Adipocyte (in vitro differentiated cells): ENCODE measurements around the gene DNAL4.

Source experiments
- DNase-seq: peaks from one replicate; pipeline ENCODE4 v3.0.0-alpha.2; 2015; ENCODE audit warnings: low read depth
- H3K27me3 ChIP-seq: replicated peaks from 2 replicates; pipeline ENCODE4 v1.7.0; 2013; ENCODE audit warnings: mild to moderate bottlenecking, low read length, moderate library complexity; ENCODE audit not compliant: control insufficient read depth, insufficient read depth
- H3K36me3 ChIP-seq: 2 replicates; pipeline ENCODE4 v1.7.0; 2013; ENCODE audit warnings: low read length, mild to moderate bottlenecking, moderate library complexity; ENCODE audit not compliant: control insufficient read depth, insufficient read depth, severe bottlenecking
- H3K4me1 ChIP-seq: 2 replicates; pipeline ENCODE4 v1.7.0; 2013; ENCODE audit warnings: mild to moderate bottlenecking, low read length, moderate library complexity; ENCODE audit not compliant: control insufficient read depth, insufficient read depth
- H3K4me3 ChIP-seq: 2 replicates; pipeline ENCODE4 v1.7.0; 2013; ENCODE audit warnings: mild to moderate bottlenecking, low read length, moderate library complexity
- H3K9ac ChIP-seq: 2 replicates; pipeline ENCODE4 v1.7.0; 2013; ENCODE audit warnings: mild to moderate bottlenecking, low read length, moderate library complexity
- H3K9me3 ChIP-seq: 2 replicates; pipeline ENCODE4 v1.7.0; 2013; ENCODE audit warnings: mild to moderate bottlenecking, low read length, moderate library complexity; ENCODE audit not compliant: control insufficient read depth

DNAL4 gene

DNA sequence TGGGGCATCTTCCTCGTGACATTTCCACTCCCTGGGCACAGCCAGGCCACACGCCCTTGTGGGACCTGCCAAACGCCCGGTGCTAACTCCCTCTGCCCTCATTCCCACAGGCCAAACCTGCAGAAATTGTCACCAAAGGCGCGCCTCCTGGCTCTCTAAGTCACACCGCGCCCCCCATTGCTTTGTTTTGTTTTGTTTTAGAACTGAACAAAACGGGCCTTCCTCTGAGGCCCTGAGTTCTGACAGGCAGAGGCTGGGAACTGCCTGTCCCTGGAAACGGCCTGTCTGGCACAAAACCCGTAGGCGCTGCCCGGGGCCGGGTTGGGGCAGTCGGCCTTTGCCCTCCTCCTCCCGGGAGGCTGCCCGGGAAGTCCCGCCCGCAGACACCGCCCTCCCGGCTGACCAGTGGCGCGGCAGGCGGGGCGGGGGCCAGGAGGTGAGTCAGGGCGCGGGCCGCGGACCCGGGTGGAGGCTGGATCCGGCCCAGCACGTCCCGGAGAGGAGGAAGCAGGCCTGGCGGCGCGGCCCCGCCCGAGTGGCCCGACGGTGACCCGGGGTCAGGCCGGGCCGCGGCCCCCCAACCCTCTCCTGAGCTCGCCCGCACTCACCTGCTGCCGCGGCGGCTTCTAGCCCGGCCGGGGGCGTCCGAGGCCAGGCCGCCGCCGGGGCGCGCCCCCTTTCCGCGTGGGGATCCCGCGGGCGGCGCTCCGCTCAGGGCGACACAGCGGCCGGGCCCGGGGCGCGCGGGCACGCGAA is 38.6 kb downstream of the DNAL4 start:
- H3K4me3 ChIP-seq: peak overlapping the region; percentile 89
- peaks cover 18% of the 10 kb centered on the region for H3K4me1 ChIP-seq
- peaks cover 27% of the 10 kb centered on the region for H3K36me3 ChIP-seq
- peak overlapping the region; percentile 97 for H3K9ac ChIP-seq
- no peaks in the 10 kb centered on the region for H3K9me3 ChIP-seq
- peak; percentile 86 for DNase-seq
- H3K27me3 ChIP-seq: no peaks in the 10 kb centered on the region

DNA sequence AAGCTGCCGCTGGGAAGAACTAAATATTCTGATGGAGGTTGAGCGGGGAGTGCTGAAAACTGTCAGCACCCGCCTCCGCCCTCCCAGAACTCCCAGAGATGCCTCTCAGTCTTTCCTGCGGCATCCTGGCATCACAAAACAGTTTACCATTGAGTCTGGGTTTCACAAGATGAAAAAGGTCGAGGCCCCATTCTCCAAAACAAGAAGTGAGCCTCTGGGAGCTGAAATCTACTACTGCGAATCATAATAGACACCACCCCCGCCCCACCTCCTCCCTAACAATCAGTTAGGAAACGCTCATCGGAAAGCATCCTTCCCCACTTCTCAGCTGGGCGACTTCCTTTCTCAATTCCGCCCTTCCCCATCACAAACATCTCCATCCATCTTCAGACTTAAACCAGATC is 39.2 kb downstream of the DNAL4 start:
- peak; percentile 64 for DNase-seq
- Histone ChIP-seq H3K36me3 (peaks cover 33% of the 10 kb centered on the region), H3K9me3 (no peaks in the 10 kb centered on the region), H3K4me3 (peak overlapping the region; percentile 89), H3K4me1 (peaks cover 18% of the 10 kb centered on the region), H3K27me3 (no peaks in the 10 kb centered on the region), H3K9ac (peak overlapping the region; percentile 97)

DNA sequence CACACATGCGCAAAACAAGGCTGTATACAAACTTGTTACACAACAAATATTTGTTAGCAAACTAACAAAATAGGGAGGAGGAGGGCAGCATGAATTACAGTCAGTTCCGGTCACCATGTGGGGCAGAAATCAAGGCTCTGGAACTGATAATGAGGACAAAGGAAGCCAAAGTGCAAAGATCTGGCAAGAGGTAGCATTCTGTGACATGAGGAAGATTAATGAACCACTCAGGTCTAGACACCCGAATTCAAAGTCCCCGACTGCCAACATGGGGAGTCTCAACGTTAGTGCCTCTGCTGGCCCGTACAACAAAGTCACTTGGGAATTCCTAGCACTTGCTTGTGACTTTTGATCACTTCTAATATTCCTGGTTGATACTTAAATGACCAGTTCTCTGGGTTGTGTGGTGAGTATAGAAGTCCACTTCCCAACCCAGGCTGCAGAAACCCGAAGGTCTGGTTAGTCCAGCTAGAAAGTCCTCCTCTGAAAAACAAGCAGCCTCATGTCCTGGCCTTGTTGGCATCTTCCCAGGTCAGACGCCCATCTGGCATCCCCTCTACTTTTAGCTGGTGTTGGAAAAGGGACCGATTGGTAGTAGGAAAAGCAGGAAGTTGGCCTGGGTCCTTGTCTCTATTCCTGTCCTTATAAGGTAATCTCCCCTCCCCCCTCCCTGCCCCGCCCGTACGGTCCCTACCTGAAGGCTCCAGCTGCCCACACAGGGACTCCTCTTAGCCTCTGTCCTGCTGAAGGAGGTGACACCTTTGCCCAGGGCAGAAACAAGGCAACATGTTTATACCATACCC is 39.8 kb downstream of the DNAL4 start:
- peak; percentile 29 for DNase-seq
- Histone ChIP-seq H3K9me3 (no peaks in the 10 kb centered on the region), H3K36me3 (peaks cover 39% of the 10 kb centered on the region), H3K4me1 (peaks cover 18% of the 10 kb centered on the region), H3K9ac (peak overlapping the region; percentile 97), H3K4me3 (peak overlapping the region; percentile 89), H3K27me3 (no peaks in the 10 kb centered on the region)

DNA sequence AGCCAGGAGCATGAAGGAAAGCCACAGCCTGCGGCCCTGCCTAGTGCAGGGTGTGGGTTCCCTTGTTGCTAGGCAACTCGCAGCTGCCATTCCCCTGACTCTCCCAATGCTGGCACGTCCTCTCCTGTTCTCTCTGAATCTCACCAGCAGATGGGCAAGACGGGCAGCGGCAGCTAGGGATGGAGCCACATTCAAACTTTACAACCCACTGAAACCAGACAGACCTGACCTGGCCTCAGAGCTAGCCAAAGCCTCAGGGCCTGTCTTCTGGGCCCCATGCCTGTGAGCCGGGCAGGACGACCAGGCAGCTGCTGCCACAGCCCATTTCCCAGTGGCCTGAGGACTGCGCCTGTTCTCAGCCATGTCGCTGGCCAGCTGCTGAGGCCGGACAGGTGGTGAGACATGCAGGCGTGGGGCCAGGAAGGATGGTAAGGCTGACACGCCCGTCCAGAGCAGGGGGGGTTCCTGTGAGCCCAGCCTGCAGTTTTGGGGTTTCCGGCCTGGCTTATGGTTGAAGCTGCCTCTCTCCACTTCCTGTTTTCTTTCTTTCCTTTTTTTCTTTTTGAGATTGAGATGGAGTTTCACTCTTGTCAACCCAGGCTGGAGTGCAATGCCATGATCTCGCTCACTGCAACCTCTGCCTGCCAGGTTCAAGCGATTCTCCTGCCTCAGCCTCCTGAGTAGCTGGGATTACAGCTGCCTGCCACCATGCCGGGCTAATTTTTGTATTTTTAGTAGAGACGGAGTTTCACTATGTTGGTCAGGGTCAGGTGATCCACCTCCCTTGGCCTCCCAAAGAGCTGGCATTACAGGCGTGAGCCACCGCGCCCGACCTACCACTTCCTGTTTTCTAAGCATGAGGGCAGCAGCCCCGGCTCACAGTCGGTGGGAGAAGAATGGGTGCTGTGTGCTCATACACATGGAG is 42.3 kb downstream of the DNAL4 start:
- no peaks in the 10 kb centered on the region for H3K9me3 ChIP-seq
- H3K4me3 ChIP-seq: no peak overlapping the region
- DNase-seq: no peak
- H3K27me3 ChIP-seq: no peaks in the 10 kb centered on the region
- peaks cover 17% of the 10 kb centered on the region for H3K4me1 ChIP-seq
- H3K36me3 ChIP-seq: peaks cover 60% of the 10 kb centered on the region
- H3K9ac ChIP-seq: no peak overlapping the region

DNA sequence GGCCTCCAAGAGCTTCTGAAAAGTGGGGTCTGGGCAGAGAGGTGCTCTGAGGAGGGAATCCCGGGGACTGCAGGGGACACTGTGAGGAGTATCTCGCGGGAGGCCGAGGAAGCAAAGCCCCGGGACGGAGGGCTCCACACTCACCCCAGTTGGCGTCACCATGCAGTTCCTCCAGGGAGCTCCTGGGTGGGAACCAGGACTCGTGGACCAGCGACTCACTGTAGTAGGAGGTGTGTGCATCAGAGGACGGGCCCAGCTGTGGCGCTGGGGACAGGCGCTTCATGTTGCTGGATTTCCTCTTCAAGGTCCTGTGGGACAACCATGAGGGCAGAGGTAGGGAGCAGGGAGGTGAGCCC is 42.9 kb downstream of the DNAL4 start:
- H3K9ac ChIP-seq: no peak overlapping the region
- H3K4me3 ChIP-seq: no peak overlapping the region
- peaks cover 13% of the 10 kb centered on the region for H3K4me1 ChIP-seq
- H3K36me3 ChIP-seq: peaks cover 67% of the 10 kb centered on the region
- H3K27me3 ChIP-seq: no peaks in the 10 kb centered on the region
- DNase-seq: no peak
- H3K9me3 ChIP-seq: no peaks in the 10 kb centered on the region

DNA sequence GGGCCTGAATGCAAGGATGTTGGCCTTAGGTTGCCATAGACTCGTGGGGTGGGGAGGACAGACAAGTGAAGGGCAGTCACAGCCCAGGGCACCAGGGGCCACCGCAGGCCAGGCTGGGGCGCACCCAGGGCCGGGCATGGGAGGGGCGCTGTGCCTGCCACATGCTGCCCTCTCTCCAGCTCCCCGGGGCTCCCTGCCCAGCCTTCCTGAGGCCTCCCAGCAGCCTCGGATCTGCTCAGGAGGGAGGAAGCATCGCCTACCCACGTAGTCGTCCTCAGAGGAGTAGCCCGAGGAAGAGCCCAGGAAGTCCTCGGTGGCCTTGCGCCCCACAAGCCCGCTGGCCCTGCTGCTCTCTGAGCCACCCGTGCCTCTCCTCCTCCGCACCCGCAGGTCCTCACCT is 43.3 kb downstream of the DNAL4 start:
- DNase-seq: no peak
- Histone ChIP-seq H3K4me1 (peaks cover 13% of the 10 kb centered on the region), H3K9me3 (no peaks in the 10 kb centered on the region), H3K27me3 (no peaks in the 10 kb centered on the region), H3K36me3 (peaks cover 71% of the 10 kb centered on the region), H3K9ac (no peak overlapping the region), H3K4me3 (no peak overlapping the region)

DNA sequence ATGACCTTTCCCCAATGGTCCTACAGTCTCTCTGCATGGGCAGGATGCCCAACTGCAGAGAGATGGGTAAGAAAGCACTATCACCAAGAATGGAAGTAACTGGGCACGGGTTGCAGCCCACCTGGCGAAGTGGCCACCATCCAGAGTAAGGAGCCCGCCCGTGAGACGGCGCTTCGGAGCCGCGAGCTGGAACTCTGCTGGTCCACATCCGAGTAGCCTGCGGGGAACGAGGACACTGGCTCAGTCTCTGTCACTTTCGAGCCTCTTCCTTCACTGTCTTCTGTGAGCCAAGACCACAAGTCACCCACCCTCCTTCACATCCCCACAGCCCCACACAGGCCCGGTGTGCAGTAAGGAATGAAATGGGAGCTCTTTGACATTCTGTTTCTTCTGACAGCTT is 43.8 kb downstream of the DNAL4 start:
- no peak for DNase-seq

DNA sequence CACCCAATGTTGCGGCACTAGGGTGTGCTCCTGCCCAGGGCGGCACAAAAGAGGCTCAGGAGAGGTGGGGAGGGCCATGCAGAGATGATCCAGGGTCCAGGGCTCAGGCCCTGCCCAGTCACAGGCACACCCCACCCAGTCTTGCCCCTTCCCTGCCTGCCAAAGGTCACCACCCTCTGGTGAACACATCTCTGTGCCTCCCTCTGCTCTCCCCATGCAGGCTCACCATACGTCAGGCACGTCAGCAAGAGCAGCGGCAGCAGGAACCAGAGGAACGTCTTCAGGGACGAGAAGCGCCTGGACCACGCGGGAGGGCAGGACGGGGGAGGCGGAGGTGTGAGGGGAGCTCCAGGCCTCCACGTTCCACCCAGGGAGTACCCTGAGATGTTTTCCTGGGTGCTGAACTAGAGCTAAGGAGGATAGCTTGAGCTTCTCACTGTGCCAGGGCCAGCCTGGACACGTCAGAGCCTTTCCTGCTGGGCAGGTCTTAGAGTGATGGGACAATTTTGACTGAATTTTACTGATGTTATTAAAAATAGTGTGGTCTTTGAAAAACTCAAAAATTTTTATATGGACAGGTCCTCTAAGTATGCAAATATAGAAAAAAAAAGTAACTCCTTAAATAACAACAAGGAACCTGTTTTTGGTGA is 45.3 kb downstream of the DNAL4 start:
- Histone ChIP-seq H3K4me3 (no peak overlapping the region), H3K27me3 (no peaks in the 10 kb centered on the region), H3K9ac (no peak overlapping the region), H3K36me3 (peaks cover 91% of the 10 kb centered on the region), H3K9me3 (no peaks in the 10 kb centered on the region), H3K4me1 (peaks cover 3% of the 10 kb centered on the region)
- DNase-seq: no peak

More for the DNA sequence above, 43.8 kb downstream of the DNAL4 start:
- Histone ChIP-seq H3K4me3 (no peak overlapping the region), H3K4me1 (peaks cover 12% of the 10 kb centered on the region), H3K9me3 (no peaks in the 10 kb centered on the region), H3K9ac (no peak overlapping the region), H3K36me3 (peaks cover 76% of the 10 kb centered on the region), H3K27me3 (no peaks in the 10 kb centered on the region)

DNA sequence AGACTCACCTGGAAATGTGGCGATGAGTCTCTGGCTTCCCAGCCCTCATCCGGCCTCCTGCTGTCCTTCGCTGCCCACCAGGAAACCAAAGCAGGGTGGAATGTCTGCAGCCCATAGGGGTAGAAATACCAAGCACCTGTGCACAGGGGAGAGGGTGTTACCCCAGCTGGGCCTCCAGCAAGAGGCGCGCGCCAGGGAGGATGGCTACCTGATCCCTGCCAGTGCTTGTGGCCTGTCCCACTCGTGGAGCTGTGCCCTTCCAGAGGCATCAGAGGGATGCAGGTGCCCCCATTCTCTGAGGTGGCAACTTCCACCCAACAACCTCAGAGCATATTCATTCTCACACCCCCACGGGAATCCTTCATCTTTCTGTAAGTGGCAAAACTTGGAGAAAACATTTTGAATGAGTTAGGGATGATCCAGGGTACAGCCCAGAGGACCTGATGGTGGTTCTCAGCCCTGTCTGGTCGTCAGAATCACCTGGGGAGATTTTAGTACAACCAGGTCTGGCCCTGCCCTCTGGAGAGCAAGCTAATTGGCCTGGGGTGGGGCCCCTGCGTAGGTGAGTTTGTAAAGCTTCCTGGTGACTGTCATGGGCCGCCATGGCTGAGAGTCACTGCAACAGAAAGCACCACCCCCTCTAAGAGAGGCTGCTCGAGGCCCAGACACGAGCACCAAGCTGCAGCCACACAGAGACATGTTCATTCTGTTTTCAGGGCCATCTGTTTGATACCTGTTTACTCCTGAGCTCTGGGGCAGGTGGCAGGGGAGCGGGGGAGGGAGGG is 48.1 kb downstream of the DNAL4 start:
- peaks cover 96% of the 10 kb centered on the region for H3K36me3 ChIP-seq
- H3K27me3 ChIP-seq: no peaks in the 10 kb centered on the region
- no peak overlapping the region for H3K4me3 ChIP-seq
- no peak for DNase-seq
- no peaks in the 10 kb centered on the region for H3K9me3 ChIP-seq
- no peak overlapping the region for H3K9ac ChIP-seq
- no peaks in the 10 kb centered on the region for H3K4me1 ChIP-seq

DNA sequence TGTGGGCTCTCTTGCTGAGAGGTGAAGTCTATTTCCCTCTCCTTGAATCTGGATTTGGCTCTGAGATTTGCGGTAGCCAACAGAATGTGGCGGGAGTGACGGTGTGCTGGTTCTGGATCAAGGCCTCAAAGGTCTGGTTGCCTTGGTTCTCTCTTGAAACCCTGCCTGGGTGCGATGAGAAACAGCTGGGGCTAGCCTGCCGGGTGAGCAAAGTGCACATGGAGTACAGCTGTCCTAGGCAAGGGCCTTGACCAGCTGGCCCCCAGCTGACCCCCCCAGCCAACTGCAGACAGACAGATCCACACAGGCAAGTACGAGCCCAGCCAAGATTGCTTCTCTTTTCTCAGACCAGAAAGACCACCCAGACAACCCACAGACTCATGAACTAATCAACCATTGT is 49.0 kb downstream of the DNAL4 start:
- Histone ChIP-seq H3K4me3 (no peak overlapping the region), H3K9ac (no peak overlapping the region), H3K9me3 (no peaks in the 10 kb centered on the region), H3K36me3 (peaks cover 96% of the 10 kb centered on the region), H3K27me3 (no peaks in the 10 kb centered on the region), H3K4me1 (no peaks in the 10 kb centered on the region)
- no peak for DNase-seq
